ENCODE measurements around the gene POLR2E.

- TF ChIP-seq, protein P1, sequence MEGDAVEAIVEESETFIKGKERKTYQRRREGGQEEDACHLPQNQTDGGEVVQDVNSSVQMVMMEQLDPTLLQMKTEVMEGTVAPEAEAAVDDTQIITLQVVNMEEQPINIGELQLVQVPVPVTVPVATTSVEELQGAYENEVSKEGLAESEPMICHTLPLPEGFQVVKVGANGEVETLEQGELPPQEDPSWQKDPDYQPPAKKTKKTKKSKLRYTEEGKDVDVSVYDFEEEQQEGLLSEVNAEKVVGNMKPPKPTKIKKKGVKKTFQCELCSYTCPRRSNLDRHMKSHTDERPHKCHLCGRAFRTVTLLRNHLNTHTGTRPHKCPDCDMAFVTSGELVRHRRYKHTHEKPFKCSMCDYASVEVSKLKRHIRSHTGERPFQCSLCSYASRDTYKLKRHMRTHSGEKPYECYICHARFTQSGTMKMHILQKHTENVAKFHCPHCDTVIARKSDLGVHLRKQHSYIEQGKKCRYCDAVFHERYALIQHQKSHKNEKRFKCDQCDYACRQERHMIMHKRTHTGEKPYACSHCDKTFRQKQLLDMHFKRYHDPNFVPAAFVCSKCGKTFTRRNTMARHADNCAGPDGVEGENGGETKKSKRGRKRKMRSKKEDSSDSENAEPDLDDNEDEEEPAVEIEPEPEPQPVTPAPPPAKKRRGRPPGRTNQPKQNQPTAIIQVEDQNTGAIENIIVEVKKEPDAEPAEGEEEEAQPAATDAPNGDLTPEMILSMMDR (IDR thresholded peaks at IDR 0.05 in 8 of 11, conservative IDR thresholded peaks at IDR 0.05 in 3 of 11) = no peak
- TF ChIP-seq POLR2A (IDR thresholded peaks at IDR 0.05) (no peak), POLR2AphosphoS5 (IDR thresholded peaks at IDR 0.05) (no peak)
Observed at GRCh38 chr19:1049800-1050199, 45.4 kb downstream of the POLR2E start.
